Measurements from ENCODE around the gene SERINC5.

GRCh38 chr5:80229902-80230255, 26.0 kb downstream of the SERINC5 start:
- TF ChIP-seq, protein P1, sequence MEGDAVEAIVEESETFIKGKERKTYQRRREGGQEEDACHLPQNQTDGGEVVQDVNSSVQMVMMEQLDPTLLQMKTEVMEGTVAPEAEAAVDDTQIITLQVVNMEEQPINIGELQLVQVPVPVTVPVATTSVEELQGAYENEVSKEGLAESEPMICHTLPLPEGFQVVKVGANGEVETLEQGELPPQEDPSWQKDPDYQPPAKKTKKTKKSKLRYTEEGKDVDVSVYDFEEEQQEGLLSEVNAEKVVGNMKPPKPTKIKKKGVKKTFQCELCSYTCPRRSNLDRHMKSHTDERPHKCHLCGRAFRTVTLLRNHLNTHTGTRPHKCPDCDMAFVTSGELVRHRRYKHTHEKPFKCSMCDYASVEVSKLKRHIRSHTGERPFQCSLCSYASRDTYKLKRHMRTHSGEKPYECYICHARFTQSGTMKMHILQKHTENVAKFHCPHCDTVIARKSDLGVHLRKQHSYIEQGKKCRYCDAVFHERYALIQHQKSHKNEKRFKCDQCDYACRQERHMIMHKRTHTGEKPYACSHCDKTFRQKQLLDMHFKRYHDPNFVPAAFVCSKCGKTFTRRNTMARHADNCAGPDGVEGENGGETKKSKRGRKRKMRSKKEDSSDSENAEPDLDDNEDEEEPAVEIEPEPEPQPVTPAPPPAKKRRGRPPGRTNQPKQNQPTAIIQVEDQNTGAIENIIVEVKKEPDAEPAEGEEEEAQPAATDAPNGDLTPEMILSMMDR (IDR thresholded peaks at IDR 0.05), result no peak
- no peak for TF ChIP-seq POLR2A (IDR thresholded peaks at IDR 0.05)

All from testis (tissue), 2 donors.